IMR-90 (cell line): Measurements from ENCODE around the gene MARVELD2. TPM values are rescaled to one million over a fixed set of nuclear protein-coding genes. Genes with fewer than 3 reads are reported as not detected.

Experiments used
- ATAC-seq: fragments of 200-7000 bp; cut with Tn5 transposase; 2 replicates; pipeline ENCODE4 v1.9.1; 2020; ENCODE audit warnings: low read depth, mild to moderate bottlenecking, moderate library complexity
- BruUV-seq: library from RNA; stranded (reverse); fragments of 400-500 nt; replicated peaks from 2 replicates; lab custom pipeline; 2021; lab: Mats Ljungman, UMichigan
- CTCF ChIA-PET: fragments of 300-600 bp; formaldehyde crosslinking; extraction: SDS; loops from one replicate; lab custom pipeline; 2021; ENCODE audit warnings: antibody characterized with exemption; lab: Yijun Ruan, JAX
- POLR2A ChIA-PET: fragments of 300-600 bp; sonication (Branson Sonifier 250); formaldehyde crosslinking; loops from one replicate; lab custom pipeline; 2022; ENCODE audit warnings: antibody characterized with exemption; ENCODE audit not compliant: unreplicated experiment; lab: Charles Lee
- DNase-seq: peaks from one replicate; pipeline ENCODE4 v3.0.0; 2013
- H2AFZ ChIP-seq: replicated peaks from 2 replicates; pipeline ENCODE3; 2013; ENCODE audit warnings: low read length, mild to moderate bottlenecking; ENCODE audit not compliant: poor library complexity
- H2AK5ac ChIP-seq: 2 replicates; pipeline ENCODE4 v1.6.1; 2013; ENCODE audit warnings: low read depth, low read length, inconsistent platforms
- H2AK9ac ChIP-seq: replicated peaks from 2 replicates; pipeline ENCODE3; 2013; ENCODE audit warnings: mild to moderate bottlenecking, low read depth, low read length, moderate library complexity; ENCODE audit not compliant: poor library complexity
- H2BK120ac ChIP-seq: 2 replicates; pipeline ENCODE4 v1.6.1; 2013; ENCODE audit warnings: low read depth, low read length, inconsistent platforms
- H2BK15ac ChIP-seq: 3 replicates; pipeline ENCODE4 v1.6.1; 2013; ENCODE audit warnings: low read depth, low read length, inconsistent platforms
- H2BK20ac ChIP-seq: 2 replicates; pipeline ENCODE4 v1.6.1; 2013; ENCODE audit warnings: low read depth, mild to moderate bottlenecking, inconsistent platforms, low read length, moderate library complexity
- H2BK5ac ChIP-seq: 2 replicates; pipeline ENCODE4 v1.6.1; 2013; ENCODE audit warnings: mild to moderate bottlenecking, low read depth, low read length, inconsistent platforms; ENCODE audit not compliant: poor library complexity, severe bottlenecking
- H3K14ac ChIP-seq: replicated peaks from 2 replicates; pipeline ENCODE4 v1.6.1; 2013; ENCODE audit warnings: low read depth, low read length, inconsistent platforms
- H3K18ac ChIP-seq: 2 replicates; pipeline ENCODE4 v1.6.1; 2013; ENCODE audit warnings: low read depth, low read length, control low read depth
- H3K23ac ChIP-seq: 2 replicates; pipeline ENCODE4 v1.6.1; 2013; ENCODE audit warnings: low read depth, low read length, inconsistent platforms
- H3K27ac ChIP-seq: 2 replicates; pipeline ENCODE4 v1.5.1; 2013; ENCODE audit warnings: mild to moderate bottlenecking, control low read depth, low read length; ENCODE audit not compliant: insufficient read depth
- H3K27me3 ChIP-seq: 2 replicates; pipeline ENCODE4 v1.6.1; 2013; ENCODE audit warnings: low read length; ENCODE audit not compliant: control insufficient read depth, insufficient read depth
- H3K36me3 ChIP-seq: 2 replicates; pipeline ENCODE4 v1.6.1; 2013; ENCODE audit warnings: low read length, mixed read lengths; ENCODE audit not compliant: control insufficient read depth, insufficient read depth
- H3K4ac ChIP-seq: 2 replicates; pipeline ENCODE4 v1.6.1; 2013; ENCODE audit warnings: low read depth, low read length, inconsistent platforms
- H3K4me1 ChIP-seq: 2 replicates; pipeline ENCODE4 v1.6.1; 2013; ENCODE audit warnings: low read length, mixed read lengths; ENCODE audit not compliant: control insufficient read depth, insufficient read depth
- H3K4me2 ChIP-seq: 2 replicates; pipeline ENCODE4 v1.6.1; 2013; ENCODE audit warnings: low read depth, mild to moderate bottlenecking, control low read depth, low read length, moderate library complexity
- H3K4me3 ChIP-seq: 2 replicates; pipeline ENCODE4 v1.5.1; 2013; ENCODE audit warnings: low read depth, mild to moderate bottlenecking, control low read depth, low read length, moderate library complexity; ENCODE audit not compliant: insufficient read depth
- H3K56ac ChIP-seq: 2 replicates; pipeline ENCODE4 v1.6.1; 2013; ENCODE audit warnings: low read length, inconsistent platforms; ENCODE audit not compliant: insufficient read depth; ENCODE audit errors: extremely low read depth
- H3K79me1 ChIP-seq, 2 experiments: 2 replicates each; pipeline ENCODE4 v1.6.1; 2013; ENCODE audit warnings: low read length in 2 of 2, inconsistent platforms in 1 of 2, low read depth in 1 of 2
- H3K9ac ChIP-seq: 2 replicates; pipeline ENCODE4 v1.6.1; 2013; ENCODE audit warnings: low read depth, low read length, control low read depth
- H3K9me1 ChIP-seq: 2 replicates; pipeline ENCODE4 v1.6.1; 2013; ENCODE audit warnings: low read length, inconsistent platforms; ENCODE audit not compliant: insufficient read depth
- H3K9me3 ChIP-seq: 2 replicates; pipeline ENCODE4 v1.6.1; 2013; ENCODE audit warnings: low read length; ENCODE audit not compliant: control insufficient read depth, insufficient read depth
- H4K20me1 ChIP-seq: 2 replicates; pipeline ENCODE4 v1.6.1; 2013; ENCODE audit warnings: low read length, inconsistent platforms; ENCODE audit not compliant: insufficient read depth
- H4K5ac ChIP-seq: 2 replicates; pipeline ENCODE4 v1.6.1; 2013; ENCODE audit warnings: mild to moderate bottlenecking, low read depth, low read length, control low read depth
- H4K8ac ChIP-seq, 2 experiments: 2 replicates each; pipeline ENCODE4 v1.6.1; 2013; ENCODE audit warnings: low read depth in 2 of 2, low read length in 2 of 2, control low read depth in 1 of 2, inconsistent platforms in 1 of 2
- H4K91ac ChIP-seq: 2 replicates; pipeline ENCODE4 v1.6.1; 2013; ENCODE audit warnings: low read depth, low read length, inconsistent platforms; ENCODE audit not compliant: insufficient read depth
- BHLHE40 ChIP-seq: fragments of 150-350 bp; IDR thresholded peaks from 2 replicates; pipeline ENCODE4 v1.6.1; 2016; ENCODE audit warnings: mild to moderate bottlenecking, low read depth, low read length
- CEBPB ChIP-seq: IDR thresholded peaks from 2 replicates; pipeline ENCODE4 v1.6.1; 2012; ENCODE audit warnings: low read depth, low read length, improper control_type of control experiment
- CHD1 ChIP-seq: IDR thresholded peaks from 2 replicates; pipeline ENCODE4 v1.6.1; 2012; ENCODE audit warnings: low read depth, low read length, improper control_type of control experiment
- CTCF ChIP-seq: conservative IDR thresholded peaks from 2 replicates; pipeline ENCODE4 v1.5.1; 2012; ENCODE audit warnings: mild to moderate bottlenecking, low read depth, low read length, improper control_type of control experiment
- ELK1 ChIP-seq: fragments of 150-350 bp; IDR thresholded peaks from 2 replicates; pipeline ENCODE4 v1.6.1; 2016; ENCODE audit warnings: low read depth, mild to moderate bottlenecking, low read length, moderate library complexity, borderline replicate concordance
- FOS ChIP-seq: fragments of 150-350 bp; IDR thresholded peaks from 2 replicates; pipeline ENCODE4 v1.6.1; 2016; ENCODE audit warnings: low read depth, low read length
- MAFK ChIP-seq: IDR thresholded peaks from 2 replicates; pipeline ENCODE4 v1.6.1; 2012; ENCODE audit warnings: low read depth, low read length, improper control_type of control experiment
- MAZ ChIP-seq: IDR thresholded peaks from 2 replicates; pipeline ENCODE4 v1.6.1; 2012; ENCODE audit warnings: low read depth, mild to moderate bottlenecking, low read length, improper control_type of control experiment, moderate library complexity, borderline replicate concordance
- MXI1 ChIP-seq: IDR thresholded peaks from 2 replicates; pipeline ENCODE4 v1.6.1; 2012; ENCODE audit warnings: low read depth, mild to moderate bottlenecking, low read length, moderate library complexity, borderline replicate concordance
- NFE2L2 ChIP-seq: fragments of 150-350 bp; IDR thresholded peaks from 2 replicates; pipeline ENCODE4 v1.6.1; 2016; ENCODE audit warnings: low read depth, mild to moderate bottlenecking, low read length
- POLR2A ChIP-seq: IDR thresholded peaks from 2 replicates; pipeline ENCODE4 v1.6.1; 2012; ENCODE audit warnings: mild to moderate bottlenecking, low read depth, low read length
- RAD21 ChIP-seq: IDR thresholded peaks from 2 replicates; pipeline ENCODE4 v1.6.1; 2012; ENCODE audit warnings: low read length, improper control_type of control experiment
- RFX5 ChIP-seq: IDR thresholded peaks from 2 replicates; pipeline ENCODE4 v1.8.0; 2012; ENCODE audit warnings: low read depth, mild to moderate bottlenecking, low read length, moderate library complexity
- SMC3 ChIP-seq: fragments of 150-350 bp; IDR thresholded peaks from 2 replicates; pipeline ENCODE4 v1.6.1; 2016; ENCODE audit warnings: low read depth, mild to moderate bottlenecking, antibody characterized with exemption, low read length, moderate library complexity
- USF2 ChIP-seq: fragments of 150-350 bp; IDR thresholded peaks from 2 replicates; pipeline ENCODE4 v1.6.1; 2017; ENCODE audit warnings: mild to moderate bottlenecking, antibody characterized with exemption, low read length, low read depth
- WGBS, 2 experiments: methylation state at CpG; one replicate each; pipeline versions ENCODE4 v1.1.5 to v1.1.7; 2013; ENCODE audit warnings: missing lambda C conversion rate in 2 of 2; ENCODE audit not compliant: insufficient read length in 1 of 2; ENCODE audit errors: extremely low coverage in 2 of 2; 5-methylcytosine and 5-hydroxymethylcytosine counted together
- dilution Hi-C: fragments of 300-500 bp; cut with HindIII; formaldehyde crosslinking; loops from one replicate; pipeline ENCODE4 v1.14.3; 2018; ENCODE audit warnings: low sequenced_read_pairs; ENCODE audit not compliant: unreplicated experiment
- in situ Hi-C: fragments of 300-500 bp; cut with MboI; formaldehyde crosslinking; loops from 3 replicates; pipeline ENCODE4 v1.14.3; 2019; ENCODE audit warnings: low sequenced_read_pairs, inconsistent platforms, mixed read lengths
- intact Hi-C: fragments of 100-400 bp; cut with micrococcal nuclease; formaldehyde crosslinking; loops from 2 replicates; pipeline ENCODE4 v1.10.0; 2022
- polyA plus RNA-seq, 3 experiments: library from polyadenylated mRNA; depleted of rRNA; stranded (reverse); fragments of >200 nt; gene quantifications; 2 replicates each; pipeline ENCODE4 v1.2.3, GENCODE V29; 2012; ENCODE audit warnings: low replicate concordance in 1 of 3
- total RNA-seq: library from RNA; depleted of rRNA; stranded (reverse); fragments of >200 nt; gene quantifications from 2 replicates; pipeline ENCODE4 v1.2.3, GENCODE V29; 2012

Gene MARVELD2
- total and polyA plus RNA-seq, 2 of the 4 experiments (the other 2 are of a cell fraction), result 0.51 to 0.54 TPM

GRCh38 chr5:69467442-69468225 lies 52.7 kb downstream of the MARVELD2 start:
- Histone ChIP-seq H2AK9ac (no peak overlapping the region), H3K4ac (no peak overlapping the region), H2BK5ac (no peak overlapping the region), H2BK15ac (no peak overlapping the region), H3K4me1 (no peaks in the 10 kb centered on the region), H3K36me3 (no peaks in the 10 kb centered on the region), H4K91ac (no peak overlapping the region), H2BK20ac (no peak overlapping the region), H4K8ac (no peak overlapping the region), H3K23ac (no peak overlapping the region), H3K18ac (no peak overlapping the region), H3K56ac (no peak overlapping the region), H3K27ac (no peak overlapping the region), H4K20me1 (no peaks in the 10 kb centered on the region), H3K9me1 (no peaks in the 10 kb centered on the region), H3K27me3 (no peaks in the 10 kb centered on the region; the same call in 1 of the 2 replicates), H2AFZ (peak overlapping the region; percentile 75), H4K5ac (no peak overlapping the region), H3K4me3 (no peak overlapping the region), H3K4me2 (peak overlapping the region; percentile 62), H2AK5ac (no peak overlapping the region), H3K9ac (no peak overlapping the region), H2BK120ac (no peak overlapping the region), H3K79me1 (no peaks in the 10 kb centered on the region), H3K14ac (peak overlapping the region; percentile 41; the same call in 1 of the 2 replicates), H3K9me3 (no peaks in the 10 kb centered on the region)
- ATAC-seq (peak; percentile 35), DNase-seq (peak; percentile 10)
- no CpG with 5 or more reads among the region's 8 CpGs for WGBS, 2 experiments
- dilution Hi-C loops (no loop called here), intact Hi-C loops (no loop called here), in situ Hi-C loops (no loop called here)
- BruUV-seq, result no TSS peak
- CTCF ChIA-PET, result interaction anchor here (1.9 kb wide), 1 partner anchor 8 kb away, joined by 6 read pairs; no protein-coding TSS in a partner anchor
- POLR2A ChIA-PET, result no interaction called here
- TF ChIP-seq MXI1 (no peak), RFX5 (no peak), CEBPB (no peak), CTCF (no peak), NFE2L2 (no peak), MAFK (no peak), RAD21 (no peak), SMC3 (no peak), BHLHE40 (no peak), POLR2A (no peak), MAZ (no peak), FOS (no peak), CHD1 (no peak), ELK1 (no peak), USF2 (no peak)
